HG03039 (cell line): ENCODE results near the gene POLR1F.
"Not testable (repeated sequence)": the region's sequence is repeated elsewhere in the genome, so short reads cannot be mapped to it uniquely, and the experiment has no call there.

Experiments
- ATAC-seq: cut with Tn5 transposase; IDR thresholded peaks from one replicate; pipeline ENCODE4 v1.9.1; 2021; ENCODE audit warnings: mild to moderate bottlenecking, moderate library complexity; ENCODE audit not compliant: unreplicated experiment

Gene POLR1F, protein sequence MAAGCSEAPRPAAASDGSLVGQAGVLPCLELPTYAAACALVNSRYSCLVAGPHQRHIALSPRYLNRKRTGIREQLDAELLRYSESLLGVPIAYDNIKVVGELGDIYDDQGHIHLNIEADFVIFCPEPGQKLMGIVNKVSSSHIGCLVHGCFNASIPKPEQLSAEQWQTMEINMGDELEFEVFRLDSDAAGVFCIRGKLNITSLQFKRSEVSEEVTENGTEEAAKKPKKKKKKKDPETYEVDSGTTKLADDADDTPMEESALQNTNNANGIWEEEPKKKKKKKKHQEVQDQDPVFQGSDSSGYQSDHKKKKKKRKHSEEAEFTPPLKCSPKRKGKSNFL

GRCh38 chr7:19708397-19709248 lies at the start of gene POLR1F:
Gene POLR1F (minus strand): TSS chr7:19709037. CDS start chr7:19709016, 21 bp downstream.
- ATAC-seq: peak; percentile 99

- no peak for ATAC-seq
Observed at GRCh38 chr7:19754521-19755116, 45.8 kb upstream of the POLR1F start.

DNA sequence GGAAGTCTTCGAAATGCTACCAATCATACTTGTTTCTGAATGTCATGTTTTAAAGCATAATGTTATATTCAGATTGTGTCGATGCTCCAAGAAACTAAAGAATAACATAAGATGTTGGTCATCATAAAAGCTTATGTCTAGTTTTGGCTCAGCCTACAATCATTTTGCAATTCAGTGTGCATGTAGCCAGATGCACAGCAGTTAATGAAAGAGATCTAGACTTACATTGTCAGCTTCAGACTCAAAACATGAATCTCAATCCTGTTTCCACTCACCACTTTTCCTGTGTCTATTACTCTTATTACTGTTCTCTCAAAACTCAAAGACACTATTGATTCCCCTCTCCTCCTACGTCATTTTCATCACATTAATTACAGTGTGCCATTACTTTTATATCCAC lies 43.2 kb upstream of the POLR1F start:
- ATAC-seq: no peak

- no peak for ATAC-seq
Observed at GRCh38 chr7:19749658-19750057, 40.8 kb upstream of the POLR1F start.

DNA sequence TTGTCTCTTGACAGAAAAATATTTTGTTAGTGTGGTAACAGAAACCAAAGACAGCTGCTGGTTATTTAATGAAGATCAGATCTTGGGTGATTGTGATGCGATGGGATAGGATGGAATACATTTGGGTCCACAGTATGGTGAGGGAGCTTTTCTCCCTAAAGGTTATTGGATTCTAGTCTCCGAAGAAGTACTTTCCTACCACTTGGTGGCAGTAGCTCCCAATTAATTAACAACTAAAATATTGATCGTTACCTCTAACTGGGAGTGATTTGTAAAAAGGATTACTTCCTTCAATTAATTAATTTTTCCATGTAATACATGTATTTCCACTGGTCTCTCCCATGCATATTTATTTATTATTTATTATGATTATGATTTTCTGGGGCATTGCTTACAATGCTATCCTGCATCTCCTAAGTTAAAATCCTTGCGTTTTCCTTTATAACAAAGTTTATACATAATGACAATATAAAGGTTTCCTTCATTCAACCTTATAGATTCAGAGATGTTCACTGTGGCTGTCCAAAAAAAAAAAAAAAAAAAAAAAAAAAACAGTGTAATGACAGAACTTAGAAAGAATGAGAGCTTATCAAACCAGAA lies 39.0 kb upstream of the POLR1F start:
- ATAC-seq: no peak

GRCh38 chr7:19744075-19744474 lies 35.2 kb upstream of the POLR1F start:
- ATAC-seq: no peak

DNA sequence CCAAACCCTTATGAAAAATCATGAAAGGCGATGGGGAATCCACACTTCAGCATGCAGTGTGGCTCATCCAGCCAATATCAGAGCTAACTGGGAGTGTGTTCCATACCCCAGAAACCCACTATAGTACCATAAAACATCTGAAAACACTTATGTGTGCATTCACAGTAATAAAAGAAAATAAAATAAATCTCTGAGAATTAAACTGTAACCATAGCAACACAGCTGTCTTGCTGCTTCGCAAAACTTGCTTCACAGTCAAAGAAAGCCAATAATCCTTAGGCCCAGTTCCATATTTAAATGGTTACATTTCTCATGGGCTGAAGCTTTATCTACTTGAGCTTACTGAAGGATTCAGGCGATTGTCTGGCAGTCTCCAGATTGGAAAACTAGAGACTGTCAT lies 19.9 kb upstream of the POLR1F start:
- ATAC-seq: no peak

- ATAC-seq: no peak
Observed at GRCh38 chr7:19725770-19726169, 16.9 kb upstream of the POLR1F start.

DNA sequence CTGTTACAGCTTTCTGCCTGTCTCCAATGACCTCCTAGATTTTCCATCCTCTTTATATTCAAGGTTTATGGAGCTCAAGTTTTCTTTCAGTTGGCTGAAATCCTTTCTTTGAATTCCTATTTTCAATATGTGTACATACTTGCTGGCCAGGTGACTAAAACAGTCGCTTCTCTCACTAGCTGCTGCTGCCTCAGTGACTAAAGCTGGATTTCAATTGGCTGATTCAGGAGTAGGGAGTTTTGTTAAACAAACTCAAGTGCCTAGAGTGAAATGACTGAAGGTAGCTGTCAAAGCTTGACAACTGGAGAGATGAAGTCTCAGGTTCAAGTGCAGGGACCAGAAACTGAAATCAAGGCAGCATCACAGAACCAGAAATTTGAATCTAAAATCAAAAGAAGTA lies 6.7 kb upstream of the POLR1F start:
- no peak for ATAC-seq

DNA sequence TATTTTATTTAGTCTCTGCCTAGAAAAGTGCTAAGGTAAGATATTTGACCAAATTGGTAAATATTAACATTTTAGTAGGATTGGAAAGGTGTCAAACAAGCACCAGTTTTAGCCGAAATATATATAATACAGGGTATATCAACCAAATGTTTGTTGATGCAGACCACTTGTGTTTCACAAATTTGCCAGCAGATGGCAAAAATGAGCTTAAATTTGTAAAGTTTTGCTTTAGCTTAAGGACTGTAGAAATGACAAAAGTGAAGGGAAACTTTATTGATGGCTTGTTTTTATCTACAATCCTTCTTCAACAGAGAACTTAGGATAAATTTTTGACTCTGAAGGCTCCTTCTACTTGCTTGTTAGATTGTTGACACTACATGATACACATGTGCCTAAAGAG lies 4.8 kb upstream of the POLR1F start:
- ATAC-seq: no peak

DNA sequence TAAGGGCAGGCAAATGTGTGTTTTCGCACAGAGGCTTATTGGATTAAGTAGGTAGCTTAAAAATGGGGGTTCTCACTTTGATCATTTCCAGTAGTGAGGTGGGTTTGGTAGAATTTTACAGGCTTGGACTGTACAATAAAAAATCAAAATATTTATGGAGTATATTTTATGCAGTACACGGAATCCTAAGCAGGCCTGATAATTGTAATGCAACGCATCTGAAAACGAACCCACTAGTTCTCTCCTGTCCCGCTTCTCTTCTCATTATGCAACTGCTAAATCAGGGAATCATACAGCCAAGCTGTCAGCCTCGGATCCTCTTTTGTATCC lies 377 bp upstream of the POLR1F start:
- ATAC-seq: no peak

DNA sequence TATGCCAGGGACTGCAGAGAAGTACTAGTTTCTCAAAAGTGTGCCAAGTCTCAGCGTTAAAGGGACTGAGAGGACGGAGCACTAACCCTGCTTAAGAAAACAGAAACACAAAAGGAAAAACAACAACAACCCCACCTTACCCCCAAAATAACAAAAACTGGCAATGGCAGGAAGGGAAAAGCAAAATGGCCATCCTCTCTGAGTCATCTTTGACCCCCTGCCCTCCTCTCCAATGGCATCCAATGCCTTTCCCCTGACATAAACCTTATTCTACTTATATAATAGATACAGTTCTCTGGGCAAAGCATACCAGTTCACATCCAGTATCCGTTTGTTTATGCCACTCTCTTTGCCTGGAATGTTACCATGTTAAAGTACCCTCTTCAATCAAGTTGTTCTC lies 1.6 kb downstream of the POLR1F start:
- ATAC-seq: no peak

GRCh38 chr7:19705663-19706062 lies 3.2 kb downstream of the POLR1F start:
- no peak for ATAC-seq

DNA sequence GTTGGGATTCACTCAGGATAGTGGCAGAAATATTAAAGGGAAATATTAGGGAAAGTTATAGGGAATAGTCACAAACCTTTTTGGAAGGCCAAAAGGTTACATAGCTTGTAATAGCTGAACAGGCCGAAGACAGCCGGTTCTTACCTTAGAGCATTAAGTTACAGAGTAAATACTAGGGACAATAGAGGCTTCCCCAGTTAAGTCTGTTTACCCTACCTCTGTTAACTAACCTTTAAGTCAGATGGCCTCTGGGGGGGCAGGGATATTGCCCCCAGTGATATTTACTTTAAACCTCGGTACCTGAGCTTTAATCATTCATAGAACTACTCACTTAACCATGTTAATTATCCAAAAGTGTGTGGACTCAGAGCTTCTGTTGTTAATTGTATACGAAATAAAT lies 7.4 kb downstream of the POLR1F start:
- ATAC-seq: no peak

DNA sequence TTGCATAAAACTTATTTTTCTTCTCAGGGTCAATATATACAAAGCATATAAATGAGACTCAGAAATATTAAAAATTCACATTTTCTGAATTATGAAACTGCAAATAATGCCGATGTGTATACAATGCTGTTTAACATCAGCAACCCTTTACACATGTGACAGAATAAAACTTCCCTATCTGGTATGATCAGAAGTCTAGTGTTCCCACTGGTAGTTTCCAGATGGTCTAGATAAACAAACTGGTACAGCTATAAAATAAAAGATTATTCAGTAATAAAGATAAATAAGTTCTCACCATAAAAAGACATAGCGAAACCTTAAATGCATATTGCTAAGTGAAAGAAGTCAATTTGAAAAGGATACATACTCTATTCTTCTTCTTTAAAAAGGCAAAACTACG lies 7.9 kb downstream of the POLR1F start:
- ATAC-seq: no peak

- ATAC-seq: no peak
Observed at GRCh38 chr7:19698331-19698730, 10.5 kb downstream of the POLR1F start.

DNA sequence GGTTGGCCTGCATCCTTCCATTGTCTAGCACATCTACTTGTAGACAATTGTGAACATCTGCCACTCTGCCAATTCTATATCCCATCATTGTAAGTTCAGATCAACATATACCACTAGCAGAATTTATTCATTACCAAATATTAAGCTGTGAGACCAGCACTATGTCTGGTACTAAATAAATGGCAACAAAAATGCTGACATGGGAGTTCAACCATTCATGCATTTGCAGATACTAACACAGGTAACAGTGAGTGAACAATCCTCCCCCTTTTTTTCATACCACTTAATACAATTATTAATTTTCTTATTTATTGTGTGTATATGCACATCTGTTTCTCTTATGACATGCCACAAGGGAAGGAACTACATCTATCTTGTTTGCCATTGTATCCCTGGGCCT lies 11.9 kb downstream of the POLR1F start:
- ATAC-seq: no peak

DNA sequence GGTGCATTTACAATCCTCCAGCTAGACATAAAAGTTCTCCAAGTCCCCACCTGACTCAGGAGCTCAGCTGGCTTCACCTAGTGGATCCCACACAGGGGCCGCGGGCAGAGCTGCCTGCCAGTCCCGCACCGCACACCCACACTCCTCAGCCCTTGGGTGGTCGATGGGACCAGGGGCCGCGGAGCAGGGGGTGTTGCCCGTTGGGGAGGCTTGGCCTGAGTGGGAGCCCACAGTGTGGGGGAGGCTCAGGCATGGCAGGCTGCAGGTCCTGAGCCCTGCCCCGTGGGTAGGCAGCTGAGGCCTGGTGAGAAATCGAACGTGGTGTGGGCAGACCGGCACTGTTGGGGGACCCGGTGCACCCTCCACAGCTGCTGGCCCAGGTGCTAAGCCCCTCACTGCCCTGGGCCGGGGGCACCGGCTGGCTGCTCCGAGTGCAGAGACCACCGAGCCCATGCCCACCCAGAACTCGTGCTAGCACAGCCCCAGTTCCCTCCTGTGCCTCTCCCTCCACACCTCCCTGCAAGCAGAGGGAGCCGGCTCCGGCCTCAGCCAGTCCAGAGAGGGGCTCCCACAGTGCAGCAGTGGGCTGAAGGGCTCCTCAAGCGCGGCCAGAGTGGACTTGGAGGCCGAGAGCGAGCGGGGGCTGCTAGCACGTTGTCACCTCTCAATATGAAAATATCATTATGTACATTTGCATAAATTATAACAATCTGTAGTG lies 16.6 kb downstream of the POLR1F start:
- ATAC-seq: no peak

DNA sequence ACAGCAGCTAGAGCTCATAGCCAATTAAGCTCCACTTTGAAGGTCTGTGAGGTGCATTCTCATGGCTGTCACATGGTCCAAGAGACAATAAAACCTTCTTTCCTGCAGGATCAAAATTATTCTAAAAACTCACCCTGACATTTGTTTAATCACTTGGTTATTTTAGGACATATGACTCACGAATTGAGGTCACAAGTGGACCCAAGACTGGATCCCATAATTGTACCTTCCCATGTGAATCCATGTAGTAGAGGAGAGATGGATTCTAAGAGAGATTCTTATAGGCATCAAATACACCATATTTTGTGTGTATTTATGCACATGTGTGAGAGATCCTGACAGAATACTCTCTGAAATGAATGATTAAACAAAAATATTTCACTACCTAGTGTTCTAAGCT lies 18.1 kb downstream of the POLR1F start:
- ATAC-seq: no peak

DNA sequence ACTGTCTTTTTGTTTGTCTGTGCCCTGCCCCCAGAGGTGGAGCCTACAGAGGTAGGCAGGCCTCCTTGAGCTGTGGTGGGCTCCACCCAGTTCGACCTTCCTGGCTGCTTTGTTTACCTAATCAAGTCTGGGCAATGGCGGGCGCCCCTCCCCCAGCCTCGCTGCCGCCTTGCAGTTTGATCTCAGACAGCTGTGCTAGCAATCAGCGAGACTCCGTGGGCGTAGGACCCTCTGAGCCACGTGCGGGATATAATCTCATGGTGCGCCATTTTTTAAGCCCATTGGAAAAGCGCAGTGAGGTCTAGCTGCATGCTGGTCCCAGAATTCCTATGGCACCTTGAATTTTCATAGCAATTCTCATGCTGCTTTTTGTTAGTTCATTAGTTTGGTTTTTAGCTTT lies 19.7 kb downstream of the POLR1F start:
- ATAC-seq: not testable (repeated sequence)

- no peak for ATAC-seq
Observed at GRCh38 chr7:19681596-19681995, 27.2 kb downstream of the POLR1F start.
